OCI-LY7 (cell line): Measurements from ENCODE around the gene CETP. TPM values are rescaled to one million over a fixed set of nuclear protein-coding genes. Genes with fewer than 3 reads are reported as not detected.
"Not testable (repeated sequence)": the region's sequence is repeated elsewhere in the genome, so short reads cannot be mapped to it uniquely, and the experiment has no call there.

Experiments used
- BruUV-seq: library from RNA; stranded (reverse); fragments of 400-500 nt; replicated peaks from 2 replicates; lab custom pipeline; 2021; lab: Mats Ljungman, UMichigan
- CTCF ChIA-PET: fragments of 300-600 bp; sonication (Branson Sonifier 250); formaldehyde crosslinking; loops from one replicate; lab custom pipeline; 2022; ENCODE audit warnings: antibody characterized with exemption; ENCODE audit not compliant: unreplicated experiment; lab: Charles Lee
- POLR2A ChIA-PET: fragments of 300-600 bp; sonication (Branson Sonifier 250); formaldehyde crosslinking; loops from one replicate; lab custom pipeline; 2022; ENCODE audit warnings: antibody characterized with exemption; lab: Charles Lee
- DNase-seq: peaks from one replicate; pipeline ENCODE4 v3.0.0-alpha.2; 2015; ENCODE audit warnings: low spot score
- H2AFZ ChIP-seq: fragments of 200-600 bp; sonication (generic), shearing (Covaris generic); 2 replicates; pipeline ENCODE4 v1.6.1; 2014; ENCODE audit warnings: mild to moderate bottlenecking, antibody characterized with exemption, low read length, moderate library complexity
- H3K27ac ChIP-seq: fragments of 200-600 bp; sonication (generic); 2 replicates; pipeline ENCODE4 v1.5.1; 2014; ENCODE audit warnings: mixed run types, low read depth, mild to moderate bottlenecking, moderate library complexity, low read length, inconsistent platforms; ENCODE audit not compliant: poor library complexity, severe bottlenecking
- H3K36me3 ChIP-seq: fragments of 200-600 bp; sonication (generic); 2 replicates; pipeline ENCODE4 v1.6.1; 2014; ENCODE audit warnings: mild to moderate bottlenecking, antibody characterized with exemption, low read length, moderate library complexity, mixed read lengths; ENCODE audit not compliant: insufficient read depth
- H3K4me1 ChIP-seq: fragments of 200-600 bp; sonication (generic); 2 replicates; pipeline ENCODE4 v1.5.1; 2014; ENCODE audit warnings: mild to moderate bottlenecking, low read length; ENCODE audit not compliant: insufficient read depth, poor library complexity, severe bottlenecking
- H3K4me2 ChIP-seq: fragments of 200-600 bp; sonication (generic); 2 replicates; pipeline ENCODE4 v1.6.1; 2014; ENCODE audit warnings: mild to moderate bottlenecking, low read length
- H3K4me3 ChIP-seq: fragments of 200-600 bp; sonication (generic); 2 replicates; pipeline ENCODE4 v1.5.1; 2014; ENCODE audit warnings: mild to moderate bottlenecking, low read depth, low read length; ENCODE audit not compliant: poor library complexity, severe bottlenecking
- H3K79me2 ChIP-seq: fragments of 200-600 bp; sonication (generic); 2 replicates; pipeline ENCODE4 v1.6.1; 2016; ENCODE audit warnings: low read depth, mild to moderate bottlenecking, low read length, moderate library complexity, mixed read lengths; ENCODE audit not compliant: insufficient read depth
- H3K9me2 ChIP-seq: fragments of 200-600 bp; sonication (generic); 2 replicates; pipeline ENCODE4 v1.6.1; 2016; ENCODE audit warnings: mild to moderate bottlenecking, low read length, mixed read lengths; ENCODE audit not compliant: insufficient read depth
- H3K9me3 ChIP-seq: fragments of 200-600 bp; sonication (generic); 2 replicates; pipeline ENCODE4 v1.6.1; 2014; ENCODE audit warnings: mild to moderate bottlenecking, mixed run types, low read length, mixed read lengths
- H4K20me1 ChIP-seq: fragments of 200-600 bp; sonication (generic); 2 replicates; pipeline ENCODE4 v1.6.1; 2014; ENCODE audit warnings: mild to moderate bottlenecking, antibody characterized with exemption, low read length, moderate library complexity, mixed read lengths; ENCODE audit not compliant: insufficient read depth
- CTCF ChIP-seq: fragments of 200-600 bp; sonication (generic); conservative IDR thresholded peaks from 2 replicates; pipeline ENCODE4 v1.5.1; 2014; ENCODE audit warnings: mild to moderate bottlenecking, antibody characterized with exemption, low read length, moderate library complexity, mixed read lengths
- EZH2phosphoT487 ChIP-seq: fragments of 200-600 bp; sonication (generic); IDR thresholded peaks from 2 replicates; pipeline ENCODE4 v1.6.1; 2018; ENCODE audit warnings: low read depth, borderline replicate concordance, mild to moderate bottlenecking, mixed run types, antibody characterized with exemption, low read length, moderate library complexity, mixed read lengths
- intact Hi-C: fragments of 100-400 bp; cut with micrococcal nuclease; formaldehyde crosslinking; loops from one replicate; pipeline ENCODE4 v1.10.0; 2022; ENCODE audit not compliant: unreplicated experiment
- total RNA-seq, 2 experiments: library from RNA; depleted of rRNA in 1 of 2; stranded (reverse); fragments of >200 nt in 1 of 2; shearing (Covaris generic) in 1 of 2; gene quantifications; 2 replicates each; pipeline ENCODE4 v1.2.3, GENCODE V29; 2014 to 2022

CETP gene
- total RNA-seq, 2 experiments from 2014 or later = 0.54 to 0.65 TPM

GRCh38 chr16:56986361-56986760, 24.6 kb downstream of the CETP start:
- peak overlapping the region; percentile 80 for H3K27ac ChIP-seq
- peak overlapping the region; percentile 80 for H3K4me3 ChIP-seq
- no peaks in the 10 kb centered on the region for H3K9me3 ChIP-seq
- H2AFZ ChIP-seq = no peak overlapping the region
- peaks cover 81% of the 10 kb centered on the region for H3K4me1 ChIP-seq
- peaks cover 56% of the 10 kb centered on the region for H3K79me2 ChIP-seq
- H4K20me1 ChIP-seq = no peaks in the 10 kb centered on the region
- DNase-seq = peak; percentile 77
- ChIA-PET CTCF (no interaction called here), POLR2A (interaction anchor here (0.9 to 4.8 kb wide), 5 partner anchors 9 to 59 kb away, joined by 3 to 42 read pairs (median 19); no protein-coding TSS in a partner anchor)
- TF ChIP-seq CTCF = no peak
- no peak for TF ChIP-seq EZH2phosphoT487
- intact Hi-C loops = no loop called here
- peaks cover 31% of the 10 kb centered on the region; the same call in 1 of the 2 replicates for H3K36me3 ChIP-seq
- peak overlapping the region; percentile 89 for H3K4me2 ChIP-seq
- no TSS peak for BruUV-seq
- H3K9me2 ChIP-seq = no peaks in the 10 kb centered on the region

DNA sequence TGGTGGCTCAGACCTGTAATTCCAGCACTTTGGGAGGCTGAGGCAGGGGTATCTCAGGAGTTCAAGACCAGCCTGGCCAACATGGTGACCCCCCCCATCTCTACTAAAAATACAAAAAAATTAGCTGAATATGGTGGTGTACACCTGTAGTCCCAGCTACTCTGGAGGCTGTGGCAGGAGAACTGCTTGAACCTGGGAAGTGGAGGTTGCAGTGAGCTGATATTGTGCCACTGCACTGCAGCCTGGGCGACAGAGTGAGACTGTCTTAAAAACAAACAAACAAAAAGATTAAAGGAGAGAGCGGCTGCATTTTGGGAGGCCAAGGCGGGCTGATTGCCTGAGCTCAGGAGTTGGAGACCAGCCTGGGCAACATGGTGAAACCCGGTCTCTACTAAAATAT, 25.2 kb downstream of the CETP start:
- Histone ChIP-seq H3K4me3 (peak overlapping the region; percentile 80), H3K4me1 (peaks cover 81% of the 10 kb centered on the region)
- CTCF ChIA-PET = not testable (repeated sequence)

GRCh38 chr16:56987692-56988091, 25.9 kb downstream of the CETP start:
- ChIA-PET CTCF (interaction anchor here (1.0 to 1.5 kb wide), 3 partner anchors 10 to 59 kb away, joined by 3 to 6 read pairs (median 4); no protein-coding TSS in a partner anchor), POLR2A (interaction anchor here (0.6 to 4.8 kb wide), 7 partner anchors 10 to 58 kb away, joined by 3 to 42 read pairs (median 19); no protein-coding TSS in a partner anchor)
- Histone ChIP-seq H2AFZ (no peak overlapping the region), H3K9me2 (no peaks in the 10 kb centered on the region), H3K79me2 (peaks cover 69% of the 10 kb centered on the region), H3K36me3 (peaks cover 31% of the 10 kb centered on the region), H3K4me3 (peak overlapping the region; percentile 80), H4K20me1 (no peaks in the 10 kb centered on the region), H3K9me3 (no peaks in the 10 kb centered on the region), H3K27ac (peak overlapping the region; percentile 80), H3K4me2 (peak overlapping the region; percentile 89), H3K4me1 (peaks cover 79% of the 10 kb centered on the region)
- BruUV-seq = no TSS peak
- intact Hi-C loops = no loop called here
- no peak for DNase-seq
- TF ChIP-seq EZH2phosphoT487 (no peak), CTCF (no peak)

More for the DNA sequence above, 25.2 kb downstream of the CETP start:
- POLR2A ChIA-PET = interaction anchor here (0.6 to 4.8 kb wide), 7 partner anchors 9 to 59 kb away, joined by 3 to 42 read pairs (median 19); no protein-coding TSS in a partner anchor
- Histone ChIP-seq H3K27ac (peak overlapping the region; percentile 80), H3K4me2 (peak overlapping the region; percentile 89), H3K79me2 (peaks cover 61% of the 10 kb centered on the region), H3K36me3 (peaks cover 29% of the 10 kb centered on the region)
- H3K9me2 ChIP-seq, DNase-seq, H2AFZ ChIP-seq, BruUV-seq, H3K9me3 ChIP-seq, H4K20me1 ChIP-seq, intact Hi-C loops: not testable (repeated sequence)
